Astrocyte (in vitro differentiated cells and primary cell): Measurements from ENCODE around the gene CYRIA.

Experiments used
- CTCF ChIP-seq: IDR thresholded peaks from 2 replicates; pipeline ENCODE4 v1.5.1; 2011; ENCODE audit warnings: low read depth, mild to moderate bottlenecking, inconsistent platforms, low read length, moderate library complexity; ENCODE audit not compliant: insufficient read depth
- EZH2 ChIP-seq: IDR thresholded peaks from 2 replicates; pipeline ENCODE4 v1.6.1; 2012; ENCODE audit warnings: mild to moderate bottlenecking, low read length, inconsistent platforms; ENCODE audit not compliant: insufficient read depth

- TF ChIP-seq CTCF, result no peak
- no peak for TF ChIP-seq EZH2
Measured at GRCh38 chr2:16664052-16664731, 1.4 kb downstream of the CYRIA start.
